Measurements from ENCODE around the gene CLRN3.

CLRN3 gene

DNA sequence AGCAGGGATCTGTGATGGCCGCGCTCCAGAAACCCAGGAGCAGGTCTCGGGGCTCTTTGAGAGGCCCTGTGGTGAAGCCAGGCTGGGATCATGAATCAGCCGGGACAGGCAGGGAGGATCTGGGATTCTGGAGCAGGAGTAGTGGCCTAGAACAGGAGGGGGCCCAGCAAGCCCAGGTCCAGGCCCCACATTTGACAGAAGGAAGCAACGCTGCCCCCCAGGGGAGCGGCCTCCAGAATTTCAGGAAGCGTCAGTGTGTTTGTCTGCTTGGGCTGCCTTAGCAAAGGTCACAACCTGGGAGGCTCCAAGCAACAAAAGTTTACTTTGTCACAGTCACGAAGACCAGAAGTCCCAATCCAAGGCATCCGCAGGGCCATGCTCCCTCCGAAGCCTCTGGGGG, 36.8 kb downstream of the CLRN3 start:
- Histone ChIP-seq H3K4me1 (ENCODE audit: insufficient read depth, low read length, poor library complexity, severe bottlenecking) (no peaks in the 10 kb centered on the region), H3K79me2 (ENCODE audit: insufficient read depth, low read length) (no peaks in the 10 kb centered on the region), H3K4me2 (ENCODE audit: low read depth, low read length, poor library complexity, severe bottlenecking) (no peak overlapping the region), H3F3A (ENCODE audit: low read depth) (no peaks in the 10 kb centered on the region), H3K27me3 (ENCODE audit: insufficient read depth, low read length, poor library complexity, severe bottlenecking) (no peaks in the 10 kb centered on the region), H3K9me3 (ENCODE audit: insufficient read depth, low read depth, low read length) (no peaks in the 10 kb centered on the region), H3K9ac (ENCODE audit: low read depth, low read length, poor library complexity, severe bottlenecking) (no peak overlapping the region), H3K4me3 (ENCODE audit: low read length, poor library complexity, severe bottlenecking) (no peak overlapping the region), H3K9me2 (replicated peaks; ENCODE audit: low read depth, low read length) (no peaks in the 10 kb centered on the region), H2AFZ (ENCODE audit: low read length) (no peak overlapping the region), H4K20me1 (ENCODE audit: insufficient read depth, low read length, poor library complexity, severe bottlenecking) (no peaks in the 10 kb centered on the region), H3K36me3 (ENCODE audit: insufficient read depth, low read length) (no peaks in the 10 kb centered on the region)
- no peak for TF ChIP-seq EZH2phosphoT487 (IDR thresholded peaks at IDR 0.05; ENCODE audit: borderline replicate concordance)
- TF ChIP-seq, protein P1, sequence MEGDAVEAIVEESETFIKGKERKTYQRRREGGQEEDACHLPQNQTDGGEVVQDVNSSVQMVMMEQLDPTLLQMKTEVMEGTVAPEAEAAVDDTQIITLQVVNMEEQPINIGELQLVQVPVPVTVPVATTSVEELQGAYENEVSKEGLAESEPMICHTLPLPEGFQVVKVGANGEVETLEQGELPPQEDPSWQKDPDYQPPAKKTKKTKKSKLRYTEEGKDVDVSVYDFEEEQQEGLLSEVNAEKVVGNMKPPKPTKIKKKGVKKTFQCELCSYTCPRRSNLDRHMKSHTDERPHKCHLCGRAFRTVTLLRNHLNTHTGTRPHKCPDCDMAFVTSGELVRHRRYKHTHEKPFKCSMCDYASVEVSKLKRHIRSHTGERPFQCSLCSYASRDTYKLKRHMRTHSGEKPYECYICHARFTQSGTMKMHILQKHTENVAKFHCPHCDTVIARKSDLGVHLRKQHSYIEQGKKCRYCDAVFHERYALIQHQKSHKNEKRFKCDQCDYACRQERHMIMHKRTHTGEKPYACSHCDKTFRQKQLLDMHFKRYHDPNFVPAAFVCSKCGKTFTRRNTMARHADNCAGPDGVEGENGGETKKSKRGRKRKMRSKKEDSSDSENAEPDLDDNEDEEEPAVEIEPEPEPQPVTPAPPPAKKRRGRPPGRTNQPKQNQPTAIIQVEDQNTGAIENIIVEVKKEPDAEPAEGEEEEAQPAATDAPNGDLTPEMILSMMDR (conservative IDR thresholded peaks at IDR 0.05; ENCODE audit: low read length), result no peak

- Histone ChIP-seq H3K36me3 (ENCODE audit: insufficient read depth, low read length) (no peaks in the 10 kb centered on the region), H2AFZ (ENCODE audit: low read length) (no peak overlapping the region), H3F3A (ENCODE audit: low read depth) (no peaks in the 10 kb centered on the region), H3K9ac (ENCODE audit: low read depth, low read length, poor library complexity, severe bottlenecking) (no peak overlapping the region), H3K4me2 (ENCODE audit: low read depth, low read length, poor library complexity, severe bottlenecking) (no peak overlapping the region), H3K4me1 (ENCODE audit: insufficient read depth, low read length, poor library complexity, severe bottlenecking) (no peaks in the 10 kb centered on the region), H3K9me3 (ENCODE audit: insufficient read depth, low read depth, low read length) (no peaks in the 10 kb centered on the region), H3K27me3 (ENCODE audit: insufficient read depth, low read length, poor library complexity, severe bottlenecking) (no peaks in the 10 kb centered on the region), H3K9me2 (replicated peaks; ENCODE audit: low read depth, low read length) (no peaks in the 10 kb centered on the region), H4K20me1 (ENCODE audit: insufficient read depth, low read length, poor library complexity, severe bottlenecking) (no peaks in the 10 kb centered on the region), H3K4me3 (ENCODE audit: low read length, poor library complexity, severe bottlenecking) (no peak overlapping the region), H3K79me2 (ENCODE audit: insufficient read depth, low read length) (no peaks in the 10 kb centered on the region)
- TF ChIP-seq, protein P1 (conservative IDR thresholded peaks at IDR 0.05; ENCODE audit: low read length), result no peak
- TF ChIP-seq EZH2phosphoT487 (IDR thresholded peaks at IDR 0.05; ENCODE audit: borderline replicate concordance), result no peak
Observed at GRCh38 chr10:127855591-127855881, 37.2 kb downstream of the CLRN3 start.

- TF ChIP-seq, protein P1 (conservative IDR thresholded peaks at IDR 0.05; ENCODE audit: low read length), result no peak
- no peak for TF ChIP-seq EZH2phosphoT487 (IDR thresholded peaks at IDR 0.05; ENCODE audit: borderline replicate concordance)
- Histone ChIP-seq H3K4me2 (ENCODE audit: low read depth, low read length, poor library complexity, severe bottlenecking) (no peak overlapping the region), H3K4me3 (ENCODE audit: low read length, poor library complexity, severe bottlenecking) (no peak overlapping the region), H3K79me2 (ENCODE audit: insufficient read depth, low read length) (no peaks in the 10 kb centered on the region), H3K27me3 (ENCODE audit: insufficient read depth, low read length, poor library complexity, severe bottlenecking) (no peaks in the 10 kb centered on the region), H2AFZ (ENCODE audit: low read length) (no peak overlapping the region), H3K9ac (ENCODE audit: low read depth, low read length, poor library complexity, severe bottlenecking) (no peak overlapping the region), H4K20me1 (ENCODE audit: insufficient read depth, low read length, poor library complexity, severe bottlenecking) (no peaks in the 10 kb centered on the region), H3F3A (ENCODE audit: low read depth) (no peaks in the 10 kb centered on the region), H3K4me1 (ENCODE audit: insufficient read depth, low read length, poor library complexity, severe bottlenecking) (no peaks in the 10 kb centered on the region), H3K36me3 (ENCODE audit: insufficient read depth, low read length) (no peaks in the 10 kb centered on the region), H3K9me3 (ENCODE audit: insufficient read depth, low read depth, low read length) (no peaks in the 10 kb centered on the region), H3K9me2 (replicated peaks; ENCODE audit: low read depth, low read length) (no peaks in the 10 kb centered on the region)
Observed at GRCh38 chr10:127854769-127855590, 37.8 kb downstream of the CLRN3 start.

All from Loucy (cell line).